ENCODE results near the gene ERCC4. TPM values are rescaled to one million over a fixed set of nuclear protein-coding genes. Genes with fewer than 3 reads are reported as not detected.
A peak's percentile ranks its signal among the peaks of the same experiment; 100 is the strongest.

The ERCC4 gene
- total RNA-seq, 1 donor from 2014 or later = 18.4 TPM

DNA sequence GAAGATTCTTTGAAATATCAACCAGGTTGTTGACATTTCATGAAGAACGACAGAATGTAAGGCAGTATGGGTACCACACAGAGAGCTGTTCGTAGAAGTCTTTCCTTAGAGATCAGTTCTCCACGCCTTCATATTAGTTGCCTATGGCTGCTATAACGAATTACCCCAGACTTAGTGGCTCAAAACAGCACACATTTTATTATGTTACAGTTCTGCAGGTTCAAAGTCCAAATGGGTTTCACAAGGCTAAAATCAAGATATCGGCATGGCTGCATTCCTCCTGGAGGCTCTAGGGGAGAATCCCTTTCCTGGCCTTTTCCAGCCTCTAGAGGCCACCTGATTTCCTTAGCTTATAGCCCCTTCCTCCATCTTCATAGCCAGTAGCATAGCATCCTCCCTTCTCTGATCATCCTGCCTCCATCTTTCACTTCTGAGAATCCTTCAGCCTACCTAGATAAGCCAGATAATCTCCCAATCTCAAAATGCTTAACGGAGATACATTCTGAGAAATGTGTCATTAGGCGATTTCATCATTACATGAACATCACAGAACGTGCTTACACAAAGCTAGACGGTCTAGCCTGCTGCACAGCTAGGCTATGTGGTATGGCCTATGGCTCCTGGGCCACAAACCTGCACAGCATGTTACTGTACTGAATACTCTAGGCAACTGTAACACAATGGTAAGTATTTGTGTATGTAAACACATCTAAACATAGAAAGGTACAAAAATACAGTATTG lies 26.0 kb downstream of the ERCC4 start:
- no peak for DNase-seq
- H3K9me3 Mint-ChIP-seq = no peaks in the 10 kb centered on the region
- H3K27ac Mint-ChIP-seq = no peak overlapping the region
- H3K4me1 Mint-ChIP-seq = no peaks in the 10 kb centered on the region
- peaks cover 40% of the 10 kb centered on the region for H3K36me3 Mint-ChIP-seq (ENCODE audit: low read depth)
- intact Hi-C loops (cut with micrococcal nuclease) = no loop called here
- H3K27me3 Mint-ChIP-seq = no peaks in the 10 kb centered on the region
- H3K4me3 Mint-ChIP-seq = no peak overlapping the region

DNA sequence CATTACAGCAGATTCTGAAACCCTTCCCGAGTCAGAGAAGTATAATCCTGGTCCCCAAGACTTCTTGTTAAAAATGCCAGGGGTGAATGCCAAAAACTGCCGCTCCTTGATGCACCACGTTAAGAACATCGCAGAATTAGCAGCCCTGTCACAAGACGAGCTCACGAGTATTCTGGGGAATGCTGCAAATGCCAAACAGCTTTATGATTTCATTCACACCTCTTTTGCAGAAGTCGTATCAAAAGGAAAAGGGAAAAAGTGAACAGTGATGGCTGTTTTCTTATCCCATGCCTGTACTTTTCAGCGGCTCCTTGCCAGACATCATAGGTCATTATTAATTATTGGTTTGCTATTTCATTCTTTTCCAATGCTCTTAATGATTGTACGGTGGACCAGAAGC lies 28.1 kb downstream of the ERCC4 start:
- Mint-ChIP-seq H3K36me3 (ENCODE audit: low read depth) (peaks cover 35% of the 10 kb centered on the region), H3K27ac (no peak overlapping the region), H3K9me3 (no peaks in the 10 kb centered on the region), H3K27me3 (no peaks in the 10 kb centered on the region), H3K4me3 (no peak overlapping the region), H3K4me1 (no peaks in the 10 kb centered on the region)
- DNase-seq = no peak
- intact Hi-C loops (cut with micrococcal nuclease) = no loop called here

DNA sequence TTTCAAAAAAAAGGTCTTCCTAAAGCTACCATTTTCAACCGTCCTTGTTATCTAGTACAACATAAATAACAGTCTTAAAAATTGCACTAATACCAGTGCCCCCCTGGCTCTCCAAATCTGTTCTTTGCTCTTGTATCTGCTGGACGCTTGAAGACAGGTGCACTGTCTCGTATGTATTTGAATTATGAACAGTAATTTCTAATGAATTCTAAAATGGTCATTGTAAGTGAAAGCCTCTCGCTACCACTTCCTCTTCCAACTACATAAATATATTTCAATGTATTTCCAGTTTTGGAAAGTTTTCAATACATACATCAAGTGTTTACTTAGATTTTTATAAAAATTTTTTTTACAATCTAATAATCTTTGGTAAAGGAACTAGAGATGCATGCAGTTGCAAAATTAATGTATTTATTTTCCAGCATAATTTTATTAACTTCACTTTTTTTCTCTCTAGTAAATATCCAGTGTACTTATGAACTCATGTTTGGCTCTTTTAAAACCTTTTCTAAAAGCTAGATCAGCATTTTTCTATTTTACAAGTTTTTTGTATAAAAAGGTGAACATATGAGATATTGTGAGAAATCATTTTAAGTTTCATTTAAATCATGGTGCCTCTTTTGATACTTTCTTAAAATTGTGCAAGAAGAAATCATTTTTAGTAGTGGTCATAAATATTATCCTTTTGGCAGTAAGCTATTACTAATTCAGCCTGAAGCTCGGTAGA lies 31.0 kb downstream of the ERCC4 start:
- intact Hi-C loops (cut with micrococcal nuclease) = no loop called here
- Mint-ChIP-seq H3K9me3 (no peaks in the 10 kb centered on the region), H3K4me3 (no peak overlapping the region), H3K36me3 (ENCODE audit: low read depth) (peaks cover 21% of the 10 kb centered on the region), H3K27ac (no peak overlapping the region), H3K27me3 (peaks cover 2% of the 10 kb centered on the region), H3K4me1 (peaks cover 3% of the 10 kb centered on the region)
- no peak for DNase-seq

DNA sequence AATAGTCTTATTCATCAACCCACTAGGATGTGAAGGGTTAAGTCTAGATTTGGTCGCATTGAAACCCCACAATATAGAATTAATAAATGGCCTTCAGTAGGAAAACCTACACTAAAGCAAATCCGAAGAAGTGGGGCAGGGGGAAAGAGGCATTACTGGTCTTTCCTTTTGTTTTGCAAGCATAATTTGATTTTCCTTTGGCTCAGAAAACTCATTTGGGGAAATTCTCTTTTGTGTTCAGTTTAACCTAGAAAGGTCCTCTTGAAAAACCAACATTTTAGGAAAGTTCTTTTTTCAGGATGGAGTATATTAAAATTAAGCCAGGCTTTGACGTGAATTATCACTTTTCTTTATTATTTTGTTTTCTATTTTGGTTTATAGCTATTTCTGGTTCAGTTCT lies 31.7 kb downstream of the ERCC4 start:
- intact Hi-C loops (cut with micrococcal nuclease) = no loop called here
- H3K4me1 Mint-ChIP-seq = peaks cover 9% of the 10 kb centered on the region
- H3K9me3 Mint-ChIP-seq = no peaks in the 10 kb centered on the region
- H3K27me3 Mint-ChIP-seq = peaks cover 2% of the 10 kb centered on the region
- H3K4me3 Mint-ChIP-seq = no peak overlapping the region
- no peak overlapping the region for H3K27ac Mint-ChIP-seq
- no peak for DNase-seq
- H3K36me3 Mint-ChIP-seq (ENCODE audit: low read depth) = peaks cover 14% of the 10 kb centered on the region

DNA sequence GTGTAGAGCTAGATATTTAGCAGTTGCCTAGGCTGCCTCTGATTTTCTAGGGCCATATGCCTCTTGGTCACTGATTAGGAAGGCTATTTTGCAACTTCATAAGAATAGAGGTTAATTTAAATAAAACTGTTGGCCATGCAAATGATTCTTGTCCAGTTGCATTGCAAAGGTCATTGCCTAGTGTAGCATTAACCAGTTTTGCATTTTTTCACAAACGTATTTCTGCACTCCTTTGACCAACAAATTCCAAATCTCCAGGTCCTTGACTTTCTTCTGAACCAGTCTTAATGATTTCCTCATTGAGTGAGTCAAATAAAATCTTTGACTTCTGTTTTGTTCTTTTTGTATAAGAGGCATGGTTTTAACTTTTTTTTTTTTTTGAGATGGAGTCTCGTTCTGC lies 33.5 kb downstream of the ERCC4 start:
- no peak overlapping the region for H3K4me3 Mint-ChIP-seq
- no peak overlapping the region for H3K27ac Mint-ChIP-seq
- intact Hi-C loops (cut with micrococcal nuclease) = no loop called here

DNA sequence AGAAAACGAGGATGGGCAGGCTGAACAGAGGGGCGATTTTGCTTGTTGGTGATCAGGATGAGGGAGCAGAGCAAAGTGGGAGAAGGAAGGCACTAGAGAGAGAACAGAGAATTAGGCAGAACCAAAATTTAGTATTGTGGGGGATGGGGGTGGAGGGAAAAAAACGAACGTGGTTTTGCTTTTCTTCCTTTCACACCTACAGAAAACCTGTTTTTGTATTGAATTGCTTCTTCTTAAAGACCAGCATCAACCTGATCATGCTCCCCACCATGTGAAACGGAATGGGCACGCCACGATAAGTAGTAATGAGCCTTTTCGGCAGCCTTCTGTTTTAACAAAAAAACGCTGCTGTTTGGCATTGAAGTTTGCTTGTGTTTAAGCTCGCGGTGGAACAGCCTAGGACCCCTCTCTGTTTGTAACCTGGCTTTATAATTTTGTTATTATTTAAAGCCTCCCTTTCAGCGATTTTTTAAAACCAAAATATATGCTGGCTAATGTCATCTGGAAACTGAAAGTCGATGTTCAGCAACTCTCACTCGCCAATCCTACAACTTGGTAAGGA lies 36.8 kb downstream of the ERCC4 start:
- no peak for DNase-seq
- intact Hi-C loops (cut with micrococcal nuclease) = no loop called here
- Mint-ChIP-seq H3K9me3 (no peaks in the 10 kb centered on the region), H3K4me3 (peak overlapping the region; percentile 61), H3K36me3 (ENCODE audit: low read depth) (no peaks in the 10 kb centered on the region), H3K4me1 (peaks cover 17% of the 10 kb centered on the region), H3K27me3 (peaks cover 2% of the 10 kb centered on the region), H3K27ac (peak overlapping the region; percentile 2)

More for the DNA sequence above, 33.5 kb downstream of the ERCC4 start:
- peaks cover 5% of the 10 kb centered on the region for H3K36me3 Mint-ChIP-seq (ENCODE audit: low read depth)
- peaks cover 17% of the 10 kb centered on the region for H3K4me1 Mint-ChIP-seq
- peaks cover 2% of the 10 kb centered on the region for H3K27me3 Mint-ChIP-seq
- H3K9me3 Mint-ChIP-seq = no peaks in the 10 kb centered on the region
- no peak for DNase-seq

DNA sequence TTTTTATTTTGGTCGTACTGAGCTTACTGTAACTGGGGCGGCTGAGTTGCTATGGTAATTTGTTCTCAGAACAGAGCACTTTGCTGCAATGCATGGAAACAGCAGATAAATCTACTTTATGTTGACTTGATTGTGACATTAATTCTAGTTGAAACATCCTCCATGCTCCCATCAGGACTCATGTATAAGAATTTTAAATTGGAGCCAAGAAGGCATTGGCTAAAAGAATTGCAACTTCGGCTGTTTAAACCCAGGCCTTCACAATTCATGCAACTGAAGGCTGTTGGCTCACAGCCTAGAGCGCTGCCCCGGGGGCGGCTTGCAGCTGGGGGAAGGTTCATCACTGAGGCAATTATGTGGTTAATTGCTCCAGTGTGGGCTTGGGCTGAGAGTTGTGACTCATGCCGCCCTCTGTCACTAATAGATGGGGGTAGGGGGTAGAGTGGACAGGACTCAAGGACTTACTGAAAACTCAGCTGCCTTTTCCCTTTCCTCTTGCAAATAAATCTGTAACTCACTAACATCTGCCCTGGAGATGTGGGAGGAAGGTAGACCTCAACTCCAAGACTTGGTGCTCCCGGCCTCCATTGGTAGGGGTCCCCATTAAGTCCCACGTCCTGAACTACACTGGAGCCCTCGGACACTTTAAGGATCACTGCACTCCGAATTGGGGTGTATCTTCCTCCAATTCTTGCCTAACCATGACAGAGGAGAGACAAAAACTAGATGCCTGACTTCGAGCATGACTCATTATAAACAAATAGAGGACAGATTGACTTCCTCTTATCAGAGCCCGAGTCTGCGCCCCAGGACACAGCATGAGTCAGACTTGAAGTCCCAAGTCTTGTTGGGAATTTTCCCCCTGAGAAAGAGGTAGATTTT lies 37.5 kb downstream of the ERCC4 start:
- DNase-seq = no peak
- Mint-ChIP-seq H3K36me3 (ENCODE audit: low read depth) (no peaks in the 10 kb centered on the region), H3K4me3 (peak overlapping the region; percentile 11), H3K4me1 (peaks cover 17% of the 10 kb centered on the region), H3K27me3 (peaks cover 3% of the 10 kb centered on the region), H3K27ac (peak overlapping the region; percentile 39), H3K9me3 (no peaks in the 10 kb centered on the region)
- intact Hi-C loops (cut with micrococcal nuclease) = no loop called here

DNA sequence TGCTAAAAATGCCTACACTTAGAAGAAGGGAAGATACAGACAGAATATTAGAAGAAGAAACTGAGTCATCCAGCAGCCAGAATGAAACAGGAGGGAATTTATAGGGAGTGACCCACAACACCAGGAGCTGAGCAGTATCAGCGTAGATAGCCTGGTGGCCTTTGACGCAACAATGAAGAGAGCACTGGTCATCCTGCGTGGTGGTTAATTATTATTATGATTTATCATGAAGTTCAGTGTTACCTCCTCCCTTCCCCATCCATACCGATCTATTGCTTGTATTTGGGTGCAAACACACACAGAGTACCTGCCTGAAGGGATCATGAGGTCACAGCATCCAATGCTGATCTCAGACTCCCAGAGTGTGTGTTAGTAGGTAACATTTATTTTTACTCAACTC lies 38.5 kb downstream of the ERCC4 start:
- intact Hi-C loops (cut with micrococcal nuclease) = no loop called here
- Mint-ChIP-seq H3K27me3 (peaks cover 8% of the 10 kb centered on the region), H3K9me3 (no peaks in the 10 kb centered on the region), H3K27ac (no peak overlapping the region), H3K4me3 (no peak overlapping the region), H3K4me1 (peaks cover 17% of the 10 kb centered on the region), H3K36me3 (ENCODE audit: low read depth) (no peaks in the 10 kb centered on the region)
- no peak for DNase-seq

DNA sequence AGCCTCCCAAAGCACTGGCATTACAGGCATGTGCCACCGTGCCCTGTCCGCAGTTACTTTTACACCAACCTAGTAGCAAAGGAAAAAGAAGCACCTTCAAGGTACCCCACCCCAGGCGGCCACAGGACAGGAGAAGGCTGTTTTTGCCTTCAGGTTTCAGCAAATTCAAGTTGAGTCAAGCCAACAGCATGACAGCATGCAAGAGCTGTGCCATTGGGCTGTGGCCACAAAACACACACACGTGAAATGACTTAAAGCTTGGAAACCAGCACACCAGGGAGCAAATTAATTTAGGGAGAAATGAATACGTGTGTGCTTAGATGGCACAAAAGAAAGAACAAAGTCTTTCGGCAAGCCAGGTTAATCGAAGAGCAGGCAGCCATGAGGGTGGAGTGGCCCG lies 39.7 kb downstream of the ERCC4 start:
- intact Hi-C loops (cut with micrococcal nuclease) = no loop called here
- no peaks in the 10 kb centered on the region for H3K36me3 Mint-ChIP-seq (ENCODE audit: low read depth)
- peaks cover 17% of the 10 kb centered on the region for H3K4me1 Mint-ChIP-seq
- no peak for DNase-seq
- H3K4me3 Mint-ChIP-seq = no peak overlapping the region
- H3K9me3 Mint-ChIP-seq = no peaks in the 10 kb centered on the region
- peaks cover 13% of the 10 kb centered on the region for H3K27me3 Mint-ChIP-seq
- no peak overlapping the region for H3K27ac Mint-ChIP-seq

DNA sequence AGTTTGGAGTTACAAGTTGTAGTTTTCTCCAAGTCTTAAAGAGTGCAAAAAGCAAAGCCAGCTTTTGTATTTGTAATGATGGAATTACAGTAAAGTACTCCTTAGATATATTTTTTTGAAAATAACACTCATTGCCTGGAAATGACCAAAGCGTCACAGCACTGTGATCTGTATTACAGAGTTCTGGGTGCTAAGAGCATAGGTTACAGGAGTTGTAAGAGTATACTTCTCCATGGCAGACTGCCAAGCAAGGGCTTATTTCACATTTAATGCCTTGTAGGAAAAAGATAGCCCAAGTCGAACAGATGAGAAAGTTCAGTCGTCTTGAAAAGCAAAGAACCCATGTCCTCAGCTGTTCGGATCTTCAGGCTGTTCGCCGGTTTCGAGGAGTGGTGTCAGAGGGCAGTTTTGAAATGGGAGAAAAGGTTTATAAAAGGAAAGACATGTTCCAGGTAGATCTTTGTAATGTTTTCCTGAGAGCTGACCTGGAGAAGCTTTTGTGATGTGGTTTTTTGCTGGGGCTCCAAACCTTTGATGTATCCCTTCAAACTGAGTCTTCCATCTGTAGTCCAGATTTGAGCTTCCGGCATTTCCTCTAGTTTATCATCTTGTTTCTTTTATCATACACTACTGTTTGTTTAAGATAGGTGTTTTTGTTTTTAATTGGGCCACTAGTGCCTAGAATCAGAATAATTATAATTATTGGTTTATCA lies 41.3 kb downstream of the ERCC4 start:
- no peaks in the 10 kb centered on the region for H3K9me3 Mint-ChIP-seq
- no peak overlapping the region for H3K4me3 Mint-ChIP-seq
- H3K27ac Mint-ChIP-seq = no peak overlapping the region
- peaks cover 11% of the 10 kb centered on the region for H3K4me1 Mint-ChIP-seq
- intact Hi-C loops (cut with micrococcal nuclease) = no loop called here
- H3K36me3 Mint-ChIP-seq (ENCODE audit: low read depth) = no peaks in the 10 kb centered on the region
- no peak for DNase-seq
- peaks cover 24% of the 10 kb centered on the region for H3K27me3 Mint-ChIP-seq

DNA sequence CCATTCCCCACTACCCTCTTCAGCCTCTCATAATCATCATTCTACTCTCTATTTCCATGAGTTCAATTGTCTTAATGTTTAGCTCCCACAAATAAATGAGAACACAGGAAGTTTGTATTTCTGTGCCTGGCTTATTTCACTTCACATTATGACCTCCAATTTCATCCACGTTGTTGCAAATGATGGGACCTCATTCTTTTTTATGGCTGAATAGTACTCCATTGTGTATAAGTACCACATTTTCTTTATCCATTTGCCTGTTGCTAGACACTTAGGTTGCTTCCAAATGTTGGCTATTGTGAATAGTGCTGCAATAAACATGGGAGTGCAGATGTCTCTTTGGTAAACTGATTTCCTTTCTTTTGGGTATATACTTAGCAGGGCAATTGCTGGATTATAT lies 42.3 kb downstream of the ERCC4 start:
- Mint-ChIP-seq H3K4me3 (no peak overlapping the region), H3K36me3 (ENCODE audit: low read depth) (no peaks in the 10 kb centered on the region), H3K27ac (no peak overlapping the region), H3K4me1 (peaks cover 6% of the 10 kb centered on the region), H3K9me3 (no peaks in the 10 kb centered on the region), H3K27me3 (peaks cover 27% of the 10 kb centered on the region)
- intact Hi-C loops (cut with micrococcal nuclease) = no loop called here
- no peak for DNase-seq

DNA sequence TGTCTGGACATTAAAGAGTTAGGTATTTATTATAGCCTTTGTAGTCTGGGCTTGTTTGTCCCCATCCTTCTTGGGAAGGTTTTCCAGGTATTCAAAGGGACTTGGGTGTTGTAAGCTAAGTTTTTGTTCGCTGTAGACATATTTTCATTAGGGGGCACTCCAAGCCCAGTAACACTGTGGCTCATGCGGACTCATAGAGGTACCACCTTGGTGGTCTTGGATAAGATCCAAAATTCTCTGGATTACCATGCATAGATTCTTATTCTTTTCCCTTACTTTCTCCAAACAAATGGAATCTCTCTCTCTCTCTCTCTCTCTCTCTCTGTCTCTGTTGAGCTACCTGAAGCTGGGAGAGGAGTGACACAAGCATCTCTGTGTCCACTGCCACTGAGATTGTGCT lies 48.9 kb downstream of the ERCC4 start:
- Mint-ChIP-seq H3K36me3 (ENCODE audit: low read depth) (no peaks in the 10 kb centered on the region), H3K27ac (no peak overlapping the region), H3K4me1 (peaks cover 4% of the 10 kb centered on the region), H3K27me3 (peaks cover 27% of the 10 kb centered on the region), H3K9me3 (peaks cover 9% of the 10 kb centered on the region), H3K4me3 (no peak overlapping the region)
- intact Hi-C loops (cut with micrococcal nuclease) = no loop called here
- no peak for DNase-seq

DNA sequence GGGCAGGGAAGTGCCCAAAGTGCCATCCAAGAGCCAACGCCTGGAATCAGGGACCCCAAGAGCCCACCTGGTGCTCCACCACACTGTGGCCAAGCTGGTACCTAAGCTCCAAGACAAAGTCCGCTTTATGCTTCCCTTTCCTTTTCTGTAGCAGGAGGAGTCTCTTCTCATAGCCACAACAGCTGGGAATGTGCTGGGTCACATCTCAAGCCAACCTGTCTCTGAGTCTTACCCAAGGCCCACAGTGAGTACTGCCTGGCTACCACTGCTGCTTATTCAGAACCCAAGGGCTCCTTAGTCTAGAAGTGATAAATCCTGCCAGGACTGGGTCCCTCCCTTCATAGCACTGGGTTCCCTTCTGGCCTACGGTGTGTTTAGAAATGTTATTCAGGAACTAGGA lies 49.8 kb downstream of the ERCC4 start:
- no peak overlapping the region for H3K4me3 Mint-ChIP-seq
- H3K27ac Mint-ChIP-seq = no peak overlapping the region
- peaks cover 9% of the 10 kb centered on the region for H3K9me3 Mint-ChIP-seq

More for the DNA sequence above, 49.8 kb downstream of the ERCC4 start:
- Mint-ChIP-seq H3K36me3 (ENCODE audit: low read depth) (no peaks in the 10 kb centered on the region), H3K4me1 (peaks cover 4% of the 10 kb centered on the region), H3K27me3 (peaks cover 24% of the 10 kb centered on the region)
- DNase-seq = no peak
- intact Hi-C loops (cut with micrococcal nuclease) = no loop called here

All from activated CD4-positive, alpha-beta T cell treated with anti-CD3 and anti-CD28 coated beads, Interleukin-2, amount 10 ng/mL, durations not matched to agents 24 days and 14 days (primary cell).